Measurements from ENCODE around the gene PPP4R1.
"Not testable (repeated sequence)": the region's sequence is repeated elsewhere in the genome, so short reads cannot be mapped to it uniquely, and the experiment has no call there.

The PPP4R1 gene

DNA sequence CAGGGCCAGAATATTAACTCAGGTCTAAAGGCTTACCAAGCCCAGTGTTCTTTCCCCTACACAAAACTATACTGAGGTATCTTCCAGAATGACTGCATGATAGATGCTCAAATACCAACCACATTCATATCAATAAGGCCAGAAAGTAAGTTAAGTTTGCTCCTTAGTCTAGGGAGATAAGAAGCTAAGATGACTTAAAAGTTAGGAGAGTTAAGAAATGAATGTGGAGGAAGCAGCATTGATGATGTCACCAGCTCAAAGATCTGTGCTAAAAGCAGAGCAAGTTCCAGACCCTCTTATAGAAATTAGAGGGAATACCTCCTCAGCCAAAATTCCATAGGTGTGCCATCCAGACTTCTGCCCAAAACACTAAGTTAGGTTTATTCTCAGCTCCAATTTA is 6.1 kb downstream of the PPP4R1 start:
- Histone ChIP-seq H3K36me3 (ENCODE audit: insufficient read depth) (no peaks in the 10 kb centered on the region), H3K9ac (no peak overlapping the region), H3K27ac (no peak overlapping the region), H4K20me1 (ENCODE audit: insufficient read depth) (no peaks in the 10 kb centered on the region), H2AFZ (ENCODE audit: low read depth) (no peak overlapping the region), H3K27me3 (ENCODE audit: insufficient read depth, low read depth) (no peaks in the 10 kb centered on the region), H3K4me2 (no peak overlapping the region), H3K4me3 (IDR thresholded peaks at IDR 0.05; ENCODE audit: insufficient read depth, low read depth, low read length) (no peak overlapping the region), H3K79me2 (ENCODE audit: insufficient read depth, low read depth) (peaks cover 73% of the 10 kb centered on the region), H3K4me1 (ENCODE audit: low read depth, poor library complexity, severe bottlenecking) (peaks cover 49% of the 10 kb centered on the region)
- TF ChIP-seq CTCF (conservative IDR thresholded peaks at IDR 0.05; ENCODE audit: low read depth, low read length) = no peak

DNA sequence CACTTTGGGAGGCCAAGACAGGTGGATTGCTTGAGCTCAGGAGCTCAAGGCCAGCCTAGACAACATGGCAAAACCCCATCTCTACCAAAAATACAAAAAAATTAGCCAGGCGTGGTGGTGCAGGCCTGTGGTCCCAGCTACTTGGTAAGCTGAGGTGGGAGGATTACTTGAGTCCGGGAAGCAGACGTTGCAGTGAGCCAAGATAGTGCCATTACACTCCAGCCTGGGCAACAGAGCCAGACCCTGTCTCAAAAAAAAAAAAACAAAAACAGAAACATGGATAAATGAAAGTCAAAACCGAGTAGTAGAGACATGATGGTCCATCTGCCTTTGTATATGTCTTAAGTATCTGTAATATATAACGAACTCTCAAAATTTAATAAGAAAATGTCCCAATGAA is 7.2 kb downstream of the PPP4R1 start:
- Histone ChIP-seq H3K4me1 (ENCODE audit: low read depth, poor library complexity, severe bottlenecking) (peaks cover 42% of the 10 kb centered on the region), H3K79me2 (ENCODE audit: insufficient read depth, low read depth) (peaks cover 70% of the 10 kb centered on the region)
- H2AFZ ChIP-seq (ENCODE audit: low read depth); H3K36me3 ChIP-seq (ENCODE audit: insufficient read depth); H3K4me3 ChIP-seq (IDR thresholded peaks at IDR 0.05; ENCODE audit: insufficient read depth, low read depth, low read length); H4K20me1 ChIP-seq (ENCODE audit: insufficient read depth); H3K27me3 ChIP-seq (ENCODE audit: insufficient read depth, low read depth); H3K9ac ChIP-seq; H3K4me2 ChIP-seq; H3K27ac ChIP-seq: not testable (repeated sequence)

- H3K4me2 ChIP-seq = no peak overlapping the region
- H4K20me1 ChIP-seq (ENCODE audit: insufficient read depth) = no peaks in the 10 kb centered on the region
- no peak overlapping the region for H3K27ac ChIP-seq
- H3K4me1 ChIP-seq (ENCODE audit: low read depth, poor library complexity, severe bottlenecking) = peaks cover 31% of the 10 kb centered on the region
- no peak overlapping the region for H3K4me3 ChIP-seq (IDR thresholded peaks at IDR 0.05; ENCODE audit: insufficient read depth, low read depth, low read length)
- H3K36me3 ChIP-seq (ENCODE audit: insufficient read depth) = no peaks in the 10 kb centered on the region
- TF ChIP-seq CTCF (conservative IDR thresholded peaks at IDR 0.05; ENCODE audit: low read depth, low read length) = no peak
- no peaks in the 10 kb centered on the region for H3K27me3 ChIP-seq (ENCODE audit: insufficient read depth, low read depth)
- no peak overlapping the region for H2AFZ ChIP-seq (ENCODE audit: low read depth)
- no peak overlapping the region for H3K9ac ChIP-seq
- peaks cover 59% of the 10 kb centered on the region for H3K79me2 ChIP-seq (ENCODE audit: insufficient read depth, low read depth)
Measured at GRCh38 chr18:9606039-9606438, 8.3 kb downstream of the PPP4R1 start.

DNA sequence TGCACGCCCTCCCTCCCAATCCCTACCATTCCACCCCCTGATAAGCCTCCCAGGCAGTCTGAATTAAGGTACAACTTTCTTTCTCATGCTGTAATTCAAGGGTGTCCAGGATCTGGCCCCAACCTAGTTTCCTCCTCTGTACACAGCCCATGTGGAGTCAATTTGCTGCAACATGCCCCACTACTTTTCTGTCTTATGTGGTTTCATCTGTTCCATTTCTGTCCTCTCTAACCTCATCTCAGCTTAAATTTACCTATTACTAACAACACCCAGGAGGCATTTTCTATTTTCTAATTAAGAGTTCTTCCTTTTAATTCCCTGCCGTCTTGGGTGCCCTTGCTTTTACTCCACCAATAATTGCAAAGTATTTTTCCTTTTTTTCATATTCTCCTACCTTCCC is 10.0 kb downstream of the PPP4R1 start:
- no peak overlapping the region for H3K27ac ChIP-seq
- no peak for TF ChIP-seq CTCF (conservative IDR thresholded peaks at IDR 0.05; ENCODE audit: low read depth, low read length)
- no peak overlapping the region for H3K4me2 ChIP-seq
- peaks cover 50% of the 10 kb centered on the region; the same call in 1 of the 2 replicates for H3K79me2 ChIP-seq (ENCODE audit: insufficient read depth, low read depth)
- H3K4me3 ChIP-seq (IDR thresholded peaks at IDR 0.05; ENCODE audit: insufficient read depth, low read depth, low read length) = no peak overlapping the region
- H3K4me1 ChIP-seq (ENCODE audit: low read depth, poor library complexity, severe bottlenecking) = peaks cover 21% of the 10 kb centered on the region
- no peaks in the 10 kb centered on the region for H3K27me3 ChIP-seq (ENCODE audit: insufficient read depth, low read depth)
- no peak overlapping the region for H3K9ac ChIP-seq
- H4K20me1 ChIP-seq (ENCODE audit: insufficient read depth) = no peaks in the 10 kb centered on the region
- no peaks in the 10 kb centered on the region for H3K36me3 ChIP-seq (ENCODE audit: insufficient read depth)
- H2AFZ ChIP-seq (ENCODE audit: low read depth) = no peak overlapping the region

GRCh38 chr18:9599328-9599727 is 15.0 kb downstream of the PPP4R1 start:
- Histone ChIP-seq H4K20me1 (ENCODE audit: insufficient read depth) (no peaks in the 10 kb centered on the region), H3K79me2 (ENCODE audit: insufficient read depth, low read depth) (peaks cover 47% of the 10 kb centered on the region; the same call in 1 of the 2 replicates)

More at GRCh38 chr18:9599328-9599727, 15.0 kb downstream of the PPP4R1 start:
- no peaks in the 10 kb centered on the region for H3K27me3 ChIP-seq (ENCODE audit: insufficient read depth, low read depth)
- no peak overlapping the region for H3K27ac ChIP-seq
- no peak for TF ChIP-seq CTCF (conservative IDR thresholded peaks at IDR 0.05; ENCODE audit: low read depth, low read length)
- H3K4me2 ChIP-seq = no peak overlapping the region
- no peak overlapping the region for H3K9ac ChIP-seq
- H3K4me1 ChIP-seq (ENCODE audit: low read depth, poor library complexity, severe bottlenecking) = peaks cover 21% of the 10 kb centered on the region
- no peak overlapping the region for H2AFZ ChIP-seq (ENCODE audit: low read depth)
- H3K36me3 ChIP-seq (ENCODE audit: insufficient read depth) = no peaks in the 10 kb centered on the region
- H3K4me3 ChIP-seq (IDR thresholded peaks at IDR 0.05; ENCODE audit: insufficient read depth, low read depth, low read length) = no peak overlapping the region

Measured in KMS-11 (cell line).